Esophagus (tissue), 2 donors: Measurements from ENCODE around the gene ARHGEF3. TPM values are rescaled to one million over a fixed set of nuclear protein-coding genes. Genes with fewer than 3 reads are reported as not detected.

ENCODE experiments used
- H3K27ac ChIP-seq, 2 donors: one replicate each; pipeline ENCODE4 v1.5.1; 2013; ENCODE audit warnings: low read depth in 2 of 2, mild to moderate bottlenecking in 2 of 2, inconsistent platforms in 1 of 2, low read length in 1 of 2, moderate library complexity in 1 of 2
- H3K27me3 ChIP-seq, 2 donors: one replicate each; pipeline ENCODE4 v1.6.1; 2013; ENCODE audit warnings: low read length in 2 of 2, control low read depth in 1 of 2, mild to moderate bottlenecking in 1 of 2; ENCODE audit not compliant: insufficient read depth in 2 of 2, control insufficient read depth in 1 of 2
- H3K36me3 ChIP-seq, 2 donors: one replicate each; pipeline ENCODE4 v1.6.1; 2013; ENCODE audit warnings: low read length in 1 of 2; ENCODE audit not compliant: control insufficient read depth in 2 of 2, insufficient read depth in 2 of 2
- H3K4me1 ChIP-seq, 2 donors: one replicate each; pipeline ENCODE4 v1.6.1; 2013; ENCODE audit warnings: low read length in 1 of 2; ENCODE audit not compliant: control insufficient read depth in 2 of 2, insufficient read depth in 2 of 2
- H3K4me3 ChIP-seq, 2 donors: one replicate each; pipeline ENCODE4 v1.5.1; 2013; ENCODE audit warnings: low read length in 2 of 2, mild to moderate bottlenecking in 2 of 2, low read depth in 1 of 2, moderate library complexity in 1 of 2
- H3K9me3 ChIP-seq, 2 donors: one replicate each; pipeline ENCODE4 v1.6.1; 2013; ENCODE audit warnings: mild to moderate bottlenecking in 2 of 2, low read depth in 1 of 2, low read length in 1 of 2, moderate library complexity in 1 of 2; ENCODE audit not compliant: control insufficient read depth in 2 of 2, insufficient read depth in 1 of 2
- WGBS, 2 donors: extraction: QIAGEN DNeasy Blood & Tissue Kit; methylation state at CpG; one replicate each; pipeline ENCODE4 v1.1.7; 2013; 5-methylcytosine and 5-hydroxymethylcytosine counted together
- polyA plus RNA-seq, 2 donors: library from polyadenylated mRNA; stranded (reverse); fragments of 200-250 nt; gene quantifications; one replicate each; pipeline ENCODE4 v1.2.3, GENCODE V29; 2013
- donor health status: healthy with polysubstance abuse.
- donor health status: Bipolar disorder and iron deficiency.

The ARHGEF3 gene
- polyA plus RNA-seq: 10 to 100 TPM; 11.1 to 13.2 TPM

- no peaks in the 10 kb centered on the region for H3K36me3 ChIP-seq
- peak within 1 kb of the TSS; percentile 55 to 65 for H3K27ac ChIP-seq
- WGBS, 2 donors: 0 to 1% methylated on average over 44 to 60 of the region's 60 CpGs
Measured at GRCh38 chr3:56801662-56802377, at the start of gene ARHGEF3. TSS of gene ARHGEF3 (minus strand) at chr3:56801949. CDS start at chr3:56801798, 151 bp downstream.

GRCh38 chr3:56849698-56850097 lies 47.9 kb upstream of the ARHGEF3 start:
- Histone ChIP-seq H3K4me1 (peaks cover 0 to 2% of the 10 kb centered on the region in 2 donors), H3K36me3 (no peaks in the 10 kb centered on the region), H3K4me3 (no peak overlapping the region), H3K27me3 (no peaks in the 10 kb centered on the region), H3K9me3 (no peaks in the 10 kb centered on the region), H3K27ac (no peak overlapping the region)
- WGBS, 2 donors: 89 to 90% methylated on average over 7 of the region's 7 CpGs

More at GRCh38 chr3:56801662-56802377, at the start of gene ARHGEF3:
- H3K4me1 ChIP-seq: peaks cover 0 to 15% of the 10 kb centered on the region in 2 donors
- no peaks in the 10 kb centered on the region for H3K27me3 ChIP-seq
- H3K9me3 ChIP-seq: no peaks in the 10 kb centered on the region
- peak within 1 kb of the TSS; percentile 61 to 80 for H3K4me3 ChIP-seq

GRCh38 chr3:56845505-56845904 lies 43.8 kb upstream of the ARHGEF3 start:
- Histone ChIP-seq H3K9me3 (no peaks in the 10 kb centered on the region), H3K4me1 (peaks cover 0 to 2% of the 10 kb centered on the region in 2 donors), H3K27ac (no peak overlapping the region), H3K4me3 (no peak overlapping the region), H3K36me3 (no peaks in the 10 kb centered on the region), H3K27me3 (no peaks in the 10 kb centered on the region)
- WGBS, 2 donors: 87 to 88% methylated on average over 2 of the region's 2 CpGs

GRCh38 chr3:56844536-56844935 lies 42.8 kb upstream of the ARHGEF3 start:
- H3K36me3 ChIP-seq: no peaks in the 10 kb centered on the region
- H3K9me3 ChIP-seq: no peaks in the 10 kb centered on the region
- H3K27ac ChIP-seq: no peak overlapping the region
- H3K4me1 ChIP-seq: peaks cover 0 to 2% of the 10 kb centered on the region in 2 donors
- H3K4me3 ChIP-seq: no peak overlapping the region
- no peaks in the 10 kb centered on the region for H3K27me3 ChIP-seq

- Histone ChIP-seq H3K4me3 (no peak overlapping the region), H3K27ac (no peak overlapping the region), H3K27me3 (no peaks in the 10 kb centered on the region), H3K4me1 (peaks cover 0 to 5% of the 10 kb centered on the region in 2 donors), H3K9me3 (no peaks in the 10 kb centered on the region), H3K36me3 (no peaks in the 10 kb centered on the region)
- 55 to 63% methylated on average over 9 of the region's 9 CpGs for WGBS, 2 donors
Measured at GRCh38 chr3:56839784-56840715, 38.3 kb upstream of the ARHGEF3 start.

- H3K36me3 ChIP-seq: no peaks in the 10 kb centered on the region
- H3K27me3 ChIP-seq: no peaks in the 10 kb centered on the region
- no peak overlapping the region for H3K27ac ChIP-seq
- WGBS, 2 donors: 62 to 63% methylated on average over 4 of the region's 4 CpGs
- peaks cover 0 to 3% of the 10 kb centered on the region in 2 donors for H3K4me1 ChIP-seq
- no peak overlapping the region for H3K4me3 ChIP-seq
- no peaks in the 10 kb centered on the region for H3K9me3 ChIP-seq
Measured at GRCh38 chr3:56838448-56838847, 36.7 kb upstream of the ARHGEF3 start.

- 47 to 61% methylated on average over 9 of the region's 9 CpGs for WGBS, 2 donors
- H3K27me3 ChIP-seq: no peaks in the 10 kb centered on the region
Measured at GRCh38 chr3:56837196-56837955, 35.6 kb upstream of the ARHGEF3 start.

GRCh38 chr3:56836276-56837163 lies 34.8 kb upstream of the ARHGEF3 start:
- WGBS, 2 donors: 72 to 78% methylated on average over 9 of the region's 9 CpGs
- Histone ChIP-seq H3K4me3 (no peak overlapping the region), H3K4me1 (peaks cover 0 to 3% of the 10 kb centered on the region in 2 donors), H3K27ac (no peak overlapping the region), H3K9me3 (no peaks in the 10 kb centered on the region), H3K27me3 (no peaks in the 10 kb centered on the region), H3K36me3 (no peaks in the 10 kb centered on the region)

More at GRCh38 chr3:56837196-56837955, 35.6 kb upstream of the ARHGEF3 start:
- no peaks in the 10 kb centered on the region for H3K9me3 ChIP-seq
- H3K4me3 ChIP-seq: no peak overlapping the region
- peak overlapping the region; percentile 27 to 70 for H3K27ac ChIP-seq
- H3K36me3 ChIP-seq: no peaks in the 10 kb centered on the region
- H3K4me1 ChIP-seq: peaks cover 0 to 3% of the 10 kb centered on the region in 2 donors
